WI38 (cell line): ENCODE data around the gene RETREG2.

ENCODE experiments used
- H3K4me3 ChIP-seq: 2 replicates; pipeline ENCODE4 v1.5.1; 2011; ENCODE audit warnings: low read depth, mild to moderate bottlenecking, control low read depth, low read length
- CTCF ChIP-seq: IDR thresholded peaks from 2 replicates; pipeline ENCODE4 v1.5.1; 2012; ENCODE audit warnings: low read depth, mild to moderate bottlenecking, control low read depth, low read length

Gene RETREG2

GRCh38 chr2:219142329-219142728 is 35.7 kb upstream of the RETREG2 start:
- no peak overlapping the region for H3K4me3 ChIP-seq
- 0 out of 2 replicates have a peak, but pooled peaks have one; percentile 20 for TF ChIP-seq CTCF

- TF ChIP-seq CTCF = no peak
- H3K4me3 ChIP-seq = no peak overlapping the region
These were observed 28.4 kb upstream of the RETREG2 start for GRCh38 chr2:219149667-219150066.

GRCh38 chr2:219155054-219155644 is 22.9 kb upstream of the RETREG2 start:
- TF ChIP-seq CTCF = peak; percentile 16
- no peak overlapping the region for H3K4me3 ChIP-seq

GRCh38 chr2:219157396-219157795 is 20.7 kb upstream of the RETREG2 start:
- H3K4me3 ChIP-seq = no peak overlapping the region
- no peak for TF ChIP-seq CTCF

- no peak overlapping the region for H3K4me3 ChIP-seq
- TF ChIP-seq CTCF = no peak
These were observed 20.1 kb upstream of the RETREG2 start for GRCh38 chr2:219158025-219158424.

- H3K4me3 ChIP-seq = no peak overlapping the region
- TF ChIP-seq CTCF = no peak
These were observed 19.5 kb upstream of the RETREG2 start for GRCh38 chr2:219158586-219158985.

GRCh38 chr2:219159771-219160185 is 18.3 kb upstream of the RETREG2 start:
- no peak for TF ChIP-seq CTCF
- peak overlapping the region; percentile 60 for H3K4me3 ChIP-seq
